IMR-90 (cell line): ENCODE measurements around the gene FBXO28. TPM values are rescaled to one million over a fixed set of nuclear protein-coding genes. Genes with fewer than 3 reads are reported as not detected.

Source experiments
- ATAC-seq: fragments of 200-7000 bp; cut with Tn5 transposase; 2 replicates; pipeline ENCODE4 v1.9.1; 2020; ENCODE audit warnings: low read depth, mild to moderate bottlenecking, moderate library complexity
- BruUV-seq: library from RNA; stranded (reverse); fragments of 400-500 nt; replicated peaks from 2 replicates; lab custom pipeline; 2021; lab: Mats Ljungman, UMichigan
- CTCF ChIA-PET: fragments of 300-600 bp; formaldehyde crosslinking; extraction: SDS; loops from one replicate; lab custom pipeline; 2021; ENCODE audit warnings: antibody characterized with exemption; lab: Yijun Ruan, JAX
- POLR2A ChIA-PET: fragments of 300-600 bp; sonication (Branson Sonifier 250); formaldehyde crosslinking; loops from one replicate; lab custom pipeline; 2022; ENCODE audit warnings: antibody characterized with exemption; ENCODE audit not compliant: unreplicated experiment; lab: Charles Lee
- DNase-seq: peaks from one replicate; pipeline ENCODE4 v3.0.0; 2013
- H2AFZ ChIP-seq: replicated peaks from 2 replicates; pipeline ENCODE3; 2013; ENCODE audit warnings: low read length, mild to moderate bottlenecking; ENCODE audit not compliant: poor library complexity
- H2AK5ac ChIP-seq: 2 replicates; pipeline ENCODE4 v1.6.1; 2013; ENCODE audit warnings: low read depth, low read length, inconsistent platforms
- H2AK9ac ChIP-seq: replicated peaks from 2 replicates; pipeline ENCODE3; 2013; ENCODE audit warnings: mild to moderate bottlenecking, low read depth, low read length, moderate library complexity; ENCODE audit not compliant: poor library complexity
- H2BK120ac ChIP-seq: 2 replicates; pipeline ENCODE4 v1.6.1; 2013; ENCODE audit warnings: low read depth, low read length, inconsistent platforms
- H2BK15ac ChIP-seq: 3 replicates; pipeline ENCODE4 v1.6.1; 2013; ENCODE audit warnings: low read depth, low read length, inconsistent platforms
- H2BK20ac ChIP-seq: 2 replicates; pipeline ENCODE4 v1.6.1; 2013; ENCODE audit warnings: low read depth, mild to moderate bottlenecking, inconsistent platforms, low read length, moderate library complexity
- H2BK5ac ChIP-seq: 2 replicates; pipeline ENCODE4 v1.6.1; 2013; ENCODE audit warnings: mild to moderate bottlenecking, low read depth, low read length, inconsistent platforms; ENCODE audit not compliant: poor library complexity, severe bottlenecking
- H3K14ac ChIP-seq: replicated peaks from 2 replicates; pipeline ENCODE4 v1.6.1; 2013; ENCODE audit warnings: low read depth, low read length, inconsistent platforms
- H3K18ac ChIP-seq: 2 replicates; pipeline ENCODE4 v1.6.1; 2013; ENCODE audit warnings: low read depth, low read length, control low read depth
- H3K23ac ChIP-seq: 2 replicates; pipeline ENCODE4 v1.6.1; 2013; ENCODE audit warnings: low read depth, low read length, inconsistent platforms
- H3K27ac ChIP-seq: 2 replicates; pipeline ENCODE4 v1.5.1; 2013; ENCODE audit warnings: mild to moderate bottlenecking, control low read depth, low read length; ENCODE audit not compliant: insufficient read depth
- H3K27me3 ChIP-seq: 2 replicates; pipeline ENCODE4 v1.6.1; 2013; ENCODE audit warnings: low read length; ENCODE audit not compliant: control insufficient read depth, insufficient read depth
- H3K36me3 ChIP-seq: 2 replicates; pipeline ENCODE4 v1.6.1; 2013; ENCODE audit warnings: low read length, mixed read lengths; ENCODE audit not compliant: control insufficient read depth, insufficient read depth
- H3K4ac ChIP-seq: 2 replicates; pipeline ENCODE4 v1.6.1; 2013; ENCODE audit warnings: low read depth, low read length, inconsistent platforms
- H3K4me1 ChIP-seq: 2 replicates; pipeline ENCODE4 v1.6.1; 2013; ENCODE audit warnings: low read length, mixed read lengths; ENCODE audit not compliant: control insufficient read depth, insufficient read depth
- H3K4me2 ChIP-seq: 2 replicates; pipeline ENCODE4 v1.6.1; 2013; ENCODE audit warnings: low read depth, mild to moderate bottlenecking, control low read depth, low read length, moderate library complexity
- H3K4me3 ChIP-seq: 2 replicates; pipeline ENCODE4 v1.5.1; 2013; ENCODE audit warnings: low read depth, mild to moderate bottlenecking, control low read depth, low read length, moderate library complexity; ENCODE audit not compliant: insufficient read depth
- H3K56ac ChIP-seq: 2 replicates; pipeline ENCODE4 v1.6.1; 2013; ENCODE audit warnings: low read length, inconsistent platforms; ENCODE audit not compliant: insufficient read depth; ENCODE audit errors: extremely low read depth
- H3K79me1 ChIP-seq, 2 experiments: 2 replicates each; pipeline ENCODE4 v1.6.1; 2013; ENCODE audit warnings: low read length in 2 of 2, inconsistent platforms in 1 of 2, low read depth in 1 of 2
- H3K9ac ChIP-seq: 2 replicates; pipeline ENCODE4 v1.6.1; 2013; ENCODE audit warnings: low read depth, low read length, control low read depth
- H3K9me1 ChIP-seq: 2 replicates; pipeline ENCODE4 v1.6.1; 2013; ENCODE audit warnings: low read length, inconsistent platforms; ENCODE audit not compliant: insufficient read depth
- H3K9me3 ChIP-seq: 2 replicates; pipeline ENCODE4 v1.6.1; 2013; ENCODE audit warnings: low read length; ENCODE audit not compliant: control insufficient read depth, insufficient read depth
- H4K20me1 ChIP-seq: 2 replicates; pipeline ENCODE4 v1.6.1; 2013; ENCODE audit warnings: low read length, inconsistent platforms; ENCODE audit not compliant: insufficient read depth
- H4K5ac ChIP-seq: 2 replicates; pipeline ENCODE4 v1.6.1; 2013; ENCODE audit warnings: mild to moderate bottlenecking, low read depth, low read length, control low read depth
- H4K8ac ChIP-seq, 2 experiments: 2 replicates each; pipeline ENCODE4 v1.6.1; 2013; ENCODE audit warnings: low read depth in 2 of 2, low read length in 2 of 2, control low read depth in 1 of 2, inconsistent platforms in 1 of 2
- H4K91ac ChIP-seq: 2 replicates; pipeline ENCODE4 v1.6.1; 2013; ENCODE audit warnings: low read depth, low read length, inconsistent platforms; ENCODE audit not compliant: insufficient read depth
- BHLHE40 ChIP-seq: fragments of 150-350 bp; IDR thresholded peaks from 2 replicates; pipeline ENCODE4 v1.6.1; 2016; ENCODE audit warnings: mild to moderate bottlenecking, low read depth, low read length
- CEBPB ChIP-seq: IDR thresholded peaks from 2 replicates; pipeline ENCODE4 v1.6.1; 2012; ENCODE audit warnings: low read depth, low read length, improper control_type of control experiment
- CHD1 ChIP-seq: IDR thresholded peaks from 2 replicates; pipeline ENCODE4 v1.6.1; 2012; ENCODE audit warnings: low read depth, low read length, improper control_type of control experiment
- ELK1 ChIP-seq: fragments of 150-350 bp; IDR thresholded peaks from 2 replicates; pipeline ENCODE4 v1.6.1; 2016; ENCODE audit warnings: low read depth, mild to moderate bottlenecking, low read length, moderate library complexity, borderline replicate concordance
- FOS ChIP-seq: fragments of 150-350 bp; IDR thresholded peaks from 2 replicates; pipeline ENCODE4 v1.6.1; 2016; ENCODE audit warnings: low read depth, low read length
- MAFK ChIP-seq: IDR thresholded peaks from 2 replicates; pipeline ENCODE4 v1.6.1; 2012; ENCODE audit warnings: low read depth, low read length, improper control_type of control experiment
- MAZ ChIP-seq: IDR thresholded peaks from 2 replicates; pipeline ENCODE4 v1.6.1; 2012; ENCODE audit warnings: low read depth, mild to moderate bottlenecking, low read length, improper control_type of control experiment, moderate library complexity, borderline replicate concordance
- MXI1 ChIP-seq: IDR thresholded peaks from 2 replicates; pipeline ENCODE4 v1.6.1; 2012; ENCODE audit warnings: low read depth, mild to moderate bottlenecking, low read length, moderate library complexity, borderline replicate concordance
- NFE2L2 ChIP-seq: fragments of 150-350 bp; IDR thresholded peaks from 2 replicates; pipeline ENCODE4 v1.6.1; 2016; ENCODE audit warnings: low read depth, mild to moderate bottlenecking, low read length
- POLR2A ChIP-seq: IDR thresholded peaks from 2 replicates; pipeline ENCODE4 v1.6.1; 2012; ENCODE audit warnings: mild to moderate bottlenecking, low read depth, low read length
- RAD21 ChIP-seq: IDR thresholded peaks from 2 replicates; pipeline ENCODE4 v1.6.1; 2012; ENCODE audit warnings: low read length, improper control_type of control experiment
- RCOR1 ChIP-seq: IDR thresholded peaks from 2 replicates; pipeline ENCODE4 v1.6.1; 2012; ENCODE audit warnings: mild to moderate bottlenecking, low read length, improper control_type of control experiment; ENCODE audit not compliant: insufficient replicate concordance
- RFX5 ChIP-seq: IDR thresholded peaks from 2 replicates; pipeline ENCODE4 v1.8.0; 2012; ENCODE audit warnings: low read depth, mild to moderate bottlenecking, low read length, moderate library complexity
- SMC3 ChIP-seq: fragments of 150-350 bp; IDR thresholded peaks from 2 replicates; pipeline ENCODE4 v1.6.1; 2016; ENCODE audit warnings: low read depth, mild to moderate bottlenecking, antibody characterized with exemption, low read length, moderate library complexity
- USF2 ChIP-seq: fragments of 150-350 bp; IDR thresholded peaks from 2 replicates; pipeline ENCODE4 v1.6.1; 2017; ENCODE audit warnings: mild to moderate bottlenecking, antibody characterized with exemption, low read length, low read depth
- WGBS, 2 experiments: methylation state at CpG; one replicate each; pipeline versions ENCODE4 v1.1.5 to v1.1.7; 2013; ENCODE audit warnings: missing lambda C conversion rate in 2 of 2; ENCODE audit not compliant: insufficient read length in 1 of 2; ENCODE audit errors: extremely low coverage in 2 of 2; 5-methylcytosine and 5-hydroxymethylcytosine counted together
- dilution Hi-C: fragments of 300-500 bp; cut with HindIII; formaldehyde crosslinking; loops from one replicate; pipeline ENCODE4 v1.14.3; 2018; ENCODE audit warnings: low sequenced_read_pairs; ENCODE audit not compliant: unreplicated experiment
- in situ Hi-C: fragments of 300-500 bp; cut with MboI; formaldehyde crosslinking; loops from 3 replicates; pipeline ENCODE4 v1.14.3; 2019; ENCODE audit warnings: low sequenced_read_pairs, inconsistent platforms, mixed read lengths
- intact Hi-C: fragments of 100-400 bp; cut with micrococcal nuclease; formaldehyde crosslinking; loops from 2 replicates; pipeline ENCODE4 v1.10.0; 2022
- polyA plus RNA-seq, 3 experiments: library from polyadenylated mRNA; depleted of rRNA; stranded (reverse); fragments of >200 nt; gene quantifications; 2 replicates each; pipeline ENCODE4 v1.2.3, GENCODE V29; 2012; ENCODE audit warnings: low replicate concordance in 1 of 3
- total RNA-seq: library from RNA; depleted of rRNA; stranded (reverse); fragments of >200 nt; gene quantifications from 2 replicates; pipeline ENCODE4 v1.2.3, GENCODE V29; 2012
- TF ChIP-seq, protein P1 (sequence below): conservative IDR thresholded peaks from 2 replicates; pipeline ENCODE4 v1.5.1; 2012; ENCODE audit warnings: mild to moderate bottlenecking, low read depth, low read length, improper control_type of control experiment

FBXO28 gene
- total and polyA plus RNA-seq, 2 of the 4 experiments (the other 2 are of a cell fraction) = 11.6 to 22.6 TPM

DNA sequence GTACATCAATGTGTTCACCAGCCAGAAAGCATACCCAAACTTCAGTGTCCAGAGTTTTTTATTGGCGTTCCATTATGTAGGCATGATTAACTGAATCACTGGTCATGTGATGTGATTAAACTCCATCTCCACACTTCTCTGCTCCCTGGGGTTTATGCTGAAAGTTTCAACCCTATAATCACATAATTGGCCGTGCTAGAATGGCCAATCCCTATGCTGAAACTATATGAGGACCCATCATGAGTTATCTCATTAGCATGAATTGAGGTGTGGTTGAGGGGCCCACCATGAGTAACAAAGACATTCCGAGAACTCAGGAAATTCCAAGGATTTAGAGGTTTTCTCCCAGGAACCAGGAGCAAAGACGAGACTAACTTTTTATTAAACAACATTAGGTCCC is 31.8 kb upstream of the FBXO28 start:
- Histone ChIP-seq H3K27me3 (no peaks in the 10 kb centered on the region), H2BK5ac (no peak overlapping the region), H3K4ac (peak overlapping the region; percentile 71; the same call in 1 of the 2 replicates), H3K36me3 (no peaks in the 10 kb centered on the region), H3K9ac (no peak overlapping the region), H3K4me3 (no peak overlapping the region), H3K27ac (no peak overlapping the region), H2BK15ac (peak overlapping the region; percentile 50; the same call in 1 of the 3 replicates), H4K5ac (no peak overlapping the region), H2BK20ac (no peak overlapping the region; the same call in 1 of the 2 replicates), H3K9me1 (0 out of 2 replicates have a peak, but pooled peaks cover 2% of the 10 kb centered on the region), H3K14ac (0 out of 2 replicates have a peak overlapping the region, but pooled peaks have one; percentile 79), H3K4me2 (no peak overlapping the region), H3K23ac (no peak overlapping the region), H4K91ac (no peak overlapping the region), H3K4me1 (peaks cover 4% of the 10 kb centered on the region; the same call in 1 of the 2 replicates), H2AK9ac (no peak overlapping the region), H3K9me3 (no peaks in the 10 kb centered on the region), H2AFZ (no peak overlapping the region), H4K8ac (peak overlapping the region in 1 of 2 experiments; percentile 57; a peak in 1 of 4 replicates), H2BK120ac (peak overlapping the region; percentile 55), H3K79me1 (no peaks in the 10 kb centered on the region), H3K56ac (no peak overlapping the region), H2AK5ac (no peak overlapping the region; the same call in 1 of the 2 replicates), H3K18ac (no peak overlapping the region), H4K20me1 (no peaks in the 10 kb centered on the region)
- intact Hi-C loops = no loop called here
- in situ Hi-C loops = no loop called here
- dilution Hi-C loops = no loop called here
- ChIA-PET POLR2A (no interaction called here), CTCF (no interaction called here)
- no TSS peak for BruUV-seq
- no peak for ATAC-seq
- WGBS, 2 experiments = no CpG with 5 or more reads among the region's 4 CpGs
- TF ChIP-seq ELK1 (no peak), CEBPB (no peak), NFE2L2 (no peak), POLR2A (no peak), USF2 (no peak), BHLHE40 (no peak), RFX5 (no peak), RCOR1 (no peak), MAFK (no peak), MAZ (no peak), FOS (no peak), MXI1 (no peak), CHD1 (no peak), SMC3 (no peak), RAD21 (no peak)
- TF ChIP-seq, protein P1, sequence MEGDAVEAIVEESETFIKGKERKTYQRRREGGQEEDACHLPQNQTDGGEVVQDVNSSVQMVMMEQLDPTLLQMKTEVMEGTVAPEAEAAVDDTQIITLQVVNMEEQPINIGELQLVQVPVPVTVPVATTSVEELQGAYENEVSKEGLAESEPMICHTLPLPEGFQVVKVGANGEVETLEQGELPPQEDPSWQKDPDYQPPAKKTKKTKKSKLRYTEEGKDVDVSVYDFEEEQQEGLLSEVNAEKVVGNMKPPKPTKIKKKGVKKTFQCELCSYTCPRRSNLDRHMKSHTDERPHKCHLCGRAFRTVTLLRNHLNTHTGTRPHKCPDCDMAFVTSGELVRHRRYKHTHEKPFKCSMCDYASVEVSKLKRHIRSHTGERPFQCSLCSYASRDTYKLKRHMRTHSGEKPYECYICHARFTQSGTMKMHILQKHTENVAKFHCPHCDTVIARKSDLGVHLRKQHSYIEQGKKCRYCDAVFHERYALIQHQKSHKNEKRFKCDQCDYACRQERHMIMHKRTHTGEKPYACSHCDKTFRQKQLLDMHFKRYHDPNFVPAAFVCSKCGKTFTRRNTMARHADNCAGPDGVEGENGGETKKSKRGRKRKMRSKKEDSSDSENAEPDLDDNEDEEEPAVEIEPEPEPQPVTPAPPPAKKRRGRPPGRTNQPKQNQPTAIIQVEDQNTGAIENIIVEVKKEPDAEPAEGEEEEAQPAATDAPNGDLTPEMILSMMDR = no peak
- DNase-seq = peak; percentile 12
